Duodenal mucosa (tissue), 2 donors: ENCODE data around the gene CTBP1.
"Not testable (repeated sequence)": the region's sequence is repeated elsewhere in the genome, so short reads cannot be mapped to it uniquely, and the experiment has no call there.

Experiments
- H3K27ac ChIP-seq: one replicate; pipeline ENCODE4 v1.7.0; 2013; ENCODE audit warnings: low read depth, low read length
- H3K27me3 ChIP-seq, 2 donors: one replicate each; pipeline ENCODE4 v1.7.0; 2013; ENCODE audit warnings: low read length in 2 of 2, control low read depth in 1 of 2; ENCODE audit not compliant: insufficient read depth in 2 of 2, control insufficient read depth in 1 of 2
- H3K36me3 ChIP-seq, 2 donors: one replicate each; pipeline ENCODE4 v1.7.0; 2013; ENCODE audit warnings: low read length in 2 of 2, control low read depth in 1 of 2; ENCODE audit not compliant: insufficient read depth in 2 of 2, control insufficient read depth in 1 of 2
- H3K4me1 ChIP-seq, 2 donors: one replicate each; pipeline ENCODE4 v1.7.0; 2013; ENCODE audit warnings: low read length in 2 of 2, control low read depth in 1 of 2; ENCODE audit not compliant: insufficient read depth in 2 of 2, control insufficient read depth in 1 of 2
- H3K4me3 ChIP-seq, 2 donors: one replicate each; pipeline ENCODE4 v1.7.0; 2013; ENCODE audit warnings: low read length in 2 of 2, low read depth in 1 of 2
- H3K9ac ChIP-seq, 2 donors: one replicate each; pipeline ENCODE4 v1.7.0; 2013; ENCODE audit warnings: low read length in 2 of 2, low read depth in 1 of 2
- H3K9me3 ChIP-seq, 2 donors: one replicate each; pipeline ENCODE4 v1.7.0; 2013; ENCODE audit warnings: low read length in 2 of 2, control low read depth in 1 of 2; ENCODE audit not compliant: control insufficient read depth in 1 of 2

Gene CTBP1

DNA sequence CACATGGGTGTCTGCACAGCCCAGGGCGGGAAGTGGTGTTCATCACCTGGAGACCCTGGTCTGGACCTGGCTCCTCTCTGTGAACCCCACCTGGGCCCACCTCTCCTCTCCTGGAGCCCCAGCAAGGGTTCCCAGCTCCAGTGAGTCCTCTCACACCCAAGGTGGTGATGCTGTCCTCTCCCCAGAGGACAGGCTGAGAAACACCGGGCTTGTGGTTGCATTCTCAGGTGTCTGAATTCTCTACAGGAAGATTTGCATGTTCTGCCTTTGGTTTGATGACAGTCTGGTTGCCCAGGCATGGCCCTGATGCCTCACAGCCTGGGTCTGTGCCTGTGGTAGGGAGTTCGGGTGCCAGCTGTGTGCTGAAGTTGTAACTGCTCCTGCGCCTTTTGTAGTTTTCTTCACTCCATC lies 44.6 kb upstream of the CTBP1 start:
- Histone ChIP-seq H3K9me3 (no peaks in the 10 kb centered on the region), H3K4me3 (no peak overlapping the region), H3K9ac (no peak overlapping the region), H3K4me1 (peaks cover 30 to 45% of the 10 kb centered on the region in 2 donors), H3K36me3 (peaks cover 5 to 25% of the 10 kb centered on the region in 2 donors), H3K27me3 (no peaks in the 10 kb centered on the region), H3K27ac (no peak overlapping the region)

GRCh38 chr4:1292703-1293011 lies 43.7 kb upstream of the CTBP1 start:
- peaks cover 5 to 17% of the 10 kb centered on the region in 2 donors for H3K36me3 ChIP-seq
- peaks cover 30 to 45% of the 10 kb centered on the region in 2 donors for H3K4me1 ChIP-seq
- not testable (repeated sequence) for H3K9me3 ChIP-seq, H3K27ac ChIP-seq, H3K4me3 ChIP-seq, H3K27me3 ChIP-seq, H3K9ac ChIP-seq

GRCh38 chr4:1291996-1292702 lies 43.2 kb upstream of the CTBP1 start:
- Histone ChIP-seq H3K9ac (no peak overlapping the region), H3K4me1 (peaks cover 30 to 45% of the 10 kb centered on the region in 2 donors)

GRCh38 chr4:1291091-1291490 lies 42.2 kb upstream of the CTBP1 start:
- peaks cover 0 to 3% of the 10 kb centered on the region in 2 donors for H3K9me3 ChIP-seq
- peaks cover 30 to 45% of the 10 kb centered on the region in 2 donors for H3K4me1 ChIP-seq
- H3K36me3 ChIP-seq, result peaks cover 0 to 7% of the 10 kb centered on the region in 2 donors

More at GRCh38 chr4:1291996-1292702, 43.2 kb upstream of the CTBP1 start:
- peaks cover 3 to 13% of the 10 kb centered on the region in 2 donors for H3K36me3 ChIP-seq
- no peak overlapping the region for H3K4me3 ChIP-seq
- no peaks in the 10 kb centered on the region for H3K9me3 ChIP-seq
- H3K27ac ChIP-seq, result no peak overlapping the region
- H3K27me3 ChIP-seq, result no peaks in the 10 kb centered on the region

DNA sequence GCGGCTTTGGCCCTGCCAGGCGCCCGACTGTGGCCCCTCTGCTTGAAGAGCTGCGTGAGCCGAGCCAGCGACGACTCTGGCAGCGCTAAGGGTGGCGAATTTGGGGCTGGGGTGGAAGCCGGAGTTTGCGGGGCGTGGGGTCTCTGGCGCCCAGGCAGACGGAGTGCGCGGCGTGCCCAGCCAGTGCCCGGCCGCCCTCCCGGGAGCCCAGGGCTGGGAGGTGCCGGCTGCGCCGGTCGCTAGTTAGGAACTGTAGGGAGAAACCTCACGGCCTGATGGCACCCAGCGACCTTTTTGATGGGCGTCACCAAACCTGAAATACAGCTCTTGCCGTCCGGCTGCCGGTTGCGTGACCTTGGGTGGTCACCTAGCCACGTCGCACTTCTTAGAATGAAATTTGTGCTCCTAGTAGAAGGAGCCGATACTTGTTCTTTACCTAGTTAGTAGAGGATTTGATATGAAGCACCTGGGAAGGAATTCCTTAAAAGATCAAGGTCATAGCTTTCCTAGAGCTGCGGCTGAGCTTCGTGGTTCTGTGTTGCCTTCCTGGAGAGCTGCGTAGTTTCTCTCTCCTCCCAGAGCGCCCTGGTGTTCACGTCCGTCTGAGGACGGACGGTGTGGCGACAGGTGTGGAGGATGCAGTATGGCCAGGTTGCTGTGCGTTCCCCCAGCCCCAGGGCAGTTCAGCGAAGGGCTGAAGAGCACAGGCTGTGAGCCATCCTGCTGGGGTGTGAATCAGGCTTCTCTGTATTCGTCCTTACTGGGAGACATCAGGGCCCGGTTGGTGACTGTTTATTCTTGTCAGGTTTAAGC lies 41.4 kb upstream of the CTBP1 start:
- H3K4me1 ChIP-seq, result peaks cover 29 to 45% of the 10 kb centered on the region in 2 donors
- no peaks in the 10 kb centered on the region for H3K27me3 ChIP-seq

More at GRCh38 chr4:1291091-1291490, 42.2 kb upstream of the CTBP1 start:
- Histone ChIP-seq H3K9ac (peak overlapping the region; percentile 95 to 99), H3K27me3 (no peaks in the 10 kb centered on the region), H3K4me3 (peak overlapping the region; percentile 91 to 99), H3K27ac (peak overlapping the region; percentile 82)

GRCh38 chr4:1289207-1290164 lies 40.6 kb upstream of the CTBP1 start, which contains the start of gene MAEA:
TSS of gene MAEA (plus strand) at chr4:1289891. CDS start at chr4:1289914, 23 bp downstream.
- Histone ChIP-seq H3K4me3 (peak within 1 kb of the TSS; percentile 91 to 99), H3K4me1 (peaks cover 22 to 39% of the 10 kb centered on the region in 2 donors), H3K9me3 (peaks cover 0 to 3% of the 10 kb centered on the region in 2 donors)

More for the DNA sequence above, 41.4 kb upstream of the CTBP1 start:
- Histone ChIP-seq H3K9ac (peak overlapping the region; percentile 95 to 99), H3K36me3 (peaks cover 0 to 7% of the 10 kb centered on the region in 2 donors), H3K27ac (peak overlapping the region; percentile 82), H3K4me3 (peak overlapping the region; percentile 91 to 99), H3K9me3 (peaks cover 0 to 3% of the 10 kb centered on the region in 2 donors)

GRCh38 chr4:1288786-1289185 lies 39.9 kb upstream of the CTBP1 start:
- peak overlapping the region; percentile 77 to 99 for H3K4me3 ChIP-seq
- peaks cover 0 to 3% of the 10 kb centered on the region in 2 donors for H3K9me3 ChIP-seq
- H3K4me1 ChIP-seq, result peaks cover 22 to 32% of the 10 kb centered on the region in 2 donors
- peak overlapping the region; percentile 66 to 72 for H3K9ac ChIP-seq
- H3K27ac ChIP-seq, result no peak overlapping the region
- no peaks in the 10 kb centered on the region for H3K27me3 ChIP-seq
- H3K36me3 ChIP-seq, result peaks cover 0 to 7% of the 10 kb centered on the region in 2 donors

More at GRCh38 chr4:1289207-1290164, 40.6 kb upstream of the CTBP1 start, which contains the start of gene MAEA:
- Histone ChIP-seq H3K27me3 (no peaks in the 10 kb centered on the region), H3K36me3 (peaks cover 0 to 7% of the 10 kb centered on the region in 2 donors), H3K27ac (peak within 1 kb of the TSS; percentile 82), H3K9ac (peak within 1 kb of the TSS; percentile 95 to 99)

DNA sequence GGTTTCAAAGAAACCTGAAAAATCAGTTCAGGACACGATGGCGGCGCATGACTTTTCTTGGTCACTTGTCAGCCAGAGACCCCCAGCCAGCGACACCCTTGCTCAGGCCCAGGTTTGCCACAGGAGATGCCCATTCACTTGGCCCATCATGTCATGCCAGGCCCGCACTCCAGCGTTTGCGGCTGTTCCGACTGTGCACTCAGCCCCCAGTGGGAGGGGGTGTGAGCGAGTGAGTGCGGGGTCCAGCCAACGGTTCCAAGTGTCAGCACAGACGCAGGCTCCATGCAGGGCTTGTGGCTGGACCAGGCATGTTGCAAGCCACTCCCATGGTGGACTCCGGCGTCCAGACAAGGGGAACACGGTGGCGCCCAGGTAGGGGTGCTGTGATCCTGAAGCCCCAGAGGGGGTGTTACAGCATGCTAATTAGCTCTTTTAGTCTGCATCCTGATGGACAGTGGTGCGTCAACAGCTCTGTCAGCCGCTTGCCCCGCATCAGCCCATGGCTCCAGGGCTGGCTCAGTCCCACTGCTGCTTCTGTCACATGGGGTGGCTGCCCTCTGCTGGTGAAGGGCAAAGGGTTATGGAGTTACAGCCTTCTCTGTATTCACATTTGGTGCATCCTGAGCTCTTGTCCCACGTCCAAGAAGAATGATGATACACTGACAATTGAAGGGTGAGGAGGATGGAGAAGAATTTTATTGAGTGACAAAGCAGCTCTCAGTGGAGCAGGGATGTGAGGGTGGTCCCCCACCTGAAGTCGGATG lies 37.0 kb upstream of the CTBP1 start:
- peaks cover 0 to 3% of the 10 kb centered on the region in 2 donors for H3K9me3 ChIP-seq
- peaks cover 11 to 12% of the 10 kb centered on the region in 2 donors for H3K4me1 ChIP-seq
- no peak overlapping the region for H3K4me3 ChIP-seq
- no peaks in the 10 kb centered on the region for H3K36me3 ChIP-seq
- no peak overlapping the region for H3K9ac ChIP-seq
- H3K27me3 ChIP-seq, result no peaks in the 10 kb centered on the region
- no peak overlapping the region for H3K27ac ChIP-seq
